Lung microvascular endothelial cell (primary cell): ENCODE results near the gene KIAA0586. TPM values are rescaled to one million over a fixed set of nuclear protein-coding genes. Genes with fewer than 3 reads are reported as not detected.

Source experiments
- DNase-seq, 2 donors: peaks; one replicate each; pipeline versions ENCODE4 v3.0.0 to v3.0.0-alpha.2; 2010; ENCODE audit warnings: low read depth in 2 of 2
- total RNA-seq: library from RNA; depleted of rRNA; stranded (reverse); fragments of >200 nt; gene quantifications from 2 replicates; pipeline ENCODE4 v1.2.1, GENCODE V29; 2014

Gene KIAA0586
- total RNA-seq, 1 donor from 2014 or later = 13.3 TPM

- no peak for DNase-seq
Measured at GRCh38 chr14:58597041-58597440, 169.5 kb downstream of the KIAA0586 start.

GRCh38 chr14:58598028-58598803 lies 170.7 kb downstream of the KIAA0586 start:
- DNase-seq = no peak

GRCh38 chr14:58598804-58599525 lies 171.4 kb downstream of the KIAA0586 start:
- no peak for DNase-seq

- no peak for DNase-seq
Measured at GRCh38 chr14:58599707-58600106, 172.2 kb downstream of the KIAA0586 start.

Other genes with a start within 250 kb of the KIAA0586 start
- gene ACTR10, start 227.6 kb upstream of the KIAA0586 start, total RNA-seq = 25.1 and 28.8 TPM in 2 replicates
- gene PSMA3, start 182.9 kb upstream of the KIAA0586 start, total RNA-seq = 76.6 and 109 TPM in 2 replicates
- gene ARID4A, start 129.2 kb upstream of the KIAA0586 start, total RNA-seq = 8.7 and 10.7 TPM in 2 replicates
- gene TOMM20L, start 31.8 kb upstream of the KIAA0586 start, total RNA-seq = not detected in 2 replicates
- 12.0 and 15.3 TPM in 2 replicates for gene TIMM9, start 188 bp upstream of the KIAA0586 start, total RNA-seq
- gene DACT1, start 210.2 kb downstream of the KIAA0586 start, total RNA-seq = under 0.01 and 0.20 TPM in 2 replicates